Central memory CD8-positive, alpha-beta T cell (primary cell): Measurements from ENCODE around the gene ARHGAP15.

ENCODE experiments used
- ATAC-seq: fragments of 150-1000 bp; cut with Tn5 transposase; replicated peaks from 2 replicates; pipeline ENCODE4 v1.10.0; 2022; ENCODE audit warnings: mild to moderate bottlenecking, moderate FRiP score, moderate number of reproducible peaks; ENCODE audit not compliant: poor library complexity, severe bottlenecking; ENCODE audit errors: extremely low read depth
- DNase-seq, 2 donors: peaks; one replicate each; pipeline ENCODE4 v3.0.0; 2021; ENCODE audit warnings: low spot score in 2 of 2
- H3K27ac Mint-ChIP-seq: one replicate; pipeline ENCODE4 v1.8.0; 2022; ENCODE audit warnings: low read depth, mild to moderate bottlenecking, moderate library complexity, mixed read lengths
- H3K27me3 Mint-ChIP-seq: one replicate; pipeline ENCODE4 v1.8.0; 2022; ENCODE audit warnings: mixed read lengths
- H3K36me3 Mint-ChIP-seq: one replicate; pipeline ENCODE4 v1.8.0; 2022; ENCODE audit warnings: mild to moderate bottlenecking, moderate library complexity, mixed read lengths; ENCODE audit not compliant: insufficient read depth
- H3K4me1 Mint-ChIP-seq: one replicate; pipeline ENCODE4 v1.8.0; 2022; ENCODE audit warnings: mixed read lengths
- H3K4me3 Mint-ChIP-seq: one replicate; pipeline ENCODE4 v1.8.0; 2022; ENCODE audit warnings: mild to moderate bottlenecking, moderate library complexity, mixed read lengths
- H3K9me3 Mint-ChIP-seq: one replicate; pipeline ENCODE4 v1.8.0; 2022; ENCODE audit warnings: mixed read lengths

Gene ARHGAP15

DNA sequence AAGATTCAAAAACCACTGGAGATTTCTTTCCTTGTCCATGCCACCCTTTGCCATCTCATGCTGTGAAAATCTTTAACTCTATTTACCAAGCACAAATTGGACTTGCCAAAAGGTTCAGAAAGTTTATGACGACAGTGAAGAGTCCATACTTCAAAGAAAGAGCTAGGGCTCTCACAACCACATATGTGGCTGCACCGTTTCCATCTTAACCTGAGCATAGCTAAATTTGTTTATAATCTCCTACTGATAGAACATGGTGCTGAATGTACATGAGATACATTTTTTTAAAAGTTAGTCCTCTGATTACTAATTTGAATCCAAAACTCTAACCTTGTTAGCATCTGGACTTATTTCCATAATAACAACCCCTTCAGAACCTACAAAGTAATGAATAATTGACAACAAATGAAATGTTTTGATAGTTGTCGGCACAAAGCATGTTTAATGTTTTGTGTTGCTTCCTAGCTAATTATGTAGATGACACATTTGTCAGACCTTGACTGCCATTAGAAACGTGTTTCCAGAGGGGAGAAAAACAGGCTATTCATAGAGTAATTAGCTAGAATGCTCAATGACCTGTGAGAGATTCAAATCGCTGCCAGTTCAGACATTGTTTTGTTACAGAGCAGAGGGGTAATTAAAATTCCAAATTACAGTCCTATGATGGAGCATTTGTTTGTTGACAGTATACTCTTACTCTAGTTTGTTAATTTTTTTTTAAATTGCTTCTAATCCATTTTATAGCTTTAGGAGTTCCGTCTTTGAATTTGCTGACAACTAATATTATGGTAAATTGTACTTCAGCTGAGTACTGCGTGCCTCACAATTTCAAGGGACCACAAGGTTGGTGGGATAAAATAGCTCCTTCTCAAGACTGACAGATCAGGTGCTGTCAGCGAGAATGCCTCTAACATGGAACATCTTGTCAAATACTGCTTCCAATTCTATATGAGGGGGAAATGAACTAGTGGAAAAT is 31.8 kb downstream of the ARHGAP15 start:
- Mint-ChIP-seq H3K9me3 (no peaks in the 10 kb centered on the region), H3K27ac (peak overlapping the region; percentile 4), H3K27me3 (no peaks in the 10 kb centered on the region), H3K36me3 (peaks cover 14% of the 10 kb centered on the region), H3K4me3 (no peak overlapping the region), H3K4me1 (peaks cover 73% of the 10 kb centered on the region)
- no peak for ATAC-seq
- no peak for DNase-seq

DNA sequence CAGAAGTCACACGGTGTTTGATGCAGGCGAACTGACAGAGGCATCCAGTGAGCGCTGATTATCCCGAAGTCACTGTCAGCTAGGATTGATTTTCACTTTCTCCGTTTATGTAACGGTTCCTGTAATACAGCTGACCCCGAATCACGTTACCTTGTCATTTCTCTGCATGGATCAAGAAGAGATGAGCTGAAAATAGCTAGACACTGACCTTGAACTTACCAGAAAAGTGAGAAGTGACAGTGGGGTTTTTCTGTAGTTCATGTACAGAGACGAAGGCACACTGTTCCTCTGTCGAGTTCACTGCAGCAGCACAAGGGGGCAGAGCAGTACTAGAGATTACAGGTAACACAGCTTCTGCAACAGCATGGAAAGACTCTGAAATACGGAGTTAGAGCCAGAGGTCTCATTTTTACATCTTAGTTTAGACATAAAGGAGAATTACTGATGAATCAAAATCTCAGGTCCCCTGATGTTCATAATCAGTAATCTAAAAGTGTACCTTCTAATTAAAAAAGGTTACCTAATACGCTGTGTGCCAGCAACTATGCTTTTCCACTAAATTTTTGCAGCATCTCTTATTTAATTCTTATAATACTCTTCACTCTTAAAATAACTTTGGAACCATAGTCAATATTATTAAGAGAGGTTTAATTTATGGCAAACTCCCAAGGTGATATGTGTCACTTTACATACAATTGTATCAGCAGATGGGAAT is 33.1 kb downstream of the ARHGAP15 start:
- Mint-ChIP-seq H3K27me3 (no peaks in the 10 kb centered on the region), H3K4me3 (no peak overlapping the region), H3K9me3 (no peaks in the 10 kb centered on the region), H3K36me3 (peaks cover 15% of the 10 kb centered on the region), H3K4me1 (peaks cover 76% of the 10 kb centered on the region), H3K27ac (no peak overlapping the region)
- ATAC-seq: peak; percentile 96
- DNase-seq: peak in 1 of 2 donors; percentile 47

- no peaks in the 10 kb centered on the region for H3K27me3 Mint-ChIP-seq
- H3K9me3 Mint-ChIP-seq: no peaks in the 10 kb centered on the region
- no peak overlapping the region for H3K4me3 Mint-ChIP-seq
- DNase-seq (no peak), ATAC-seq (no peak)
- peaks cover 13% of the 10 kb centered on the region for H3K36me3 Mint-ChIP-seq
- H3K27ac Mint-ChIP-seq: no peak overlapping the region
- H3K4me1 Mint-ChIP-seq: peaks cover 75% of the 10 kb centered on the region
These were observed 33.8 kb downstream of the ARHGAP15 start for GRCh38 chr2:143162997-143163396.

- H3K27me3 Mint-ChIP-seq: no peaks in the 10 kb centered on the region
- H3K27ac Mint-ChIP-seq: no peak overlapping the region
- peaks cover 71% of the 10 kb centered on the region for H3K4me1 Mint-ChIP-seq
- peaks cover 13% of the 10 kb centered on the region for H3K36me3 Mint-ChIP-seq
- DNase-seq: no peak
- H3K9me3 Mint-ChIP-seq: no peaks in the 10 kb centered on the region
- no peak overlapping the region for H3K4me3 Mint-ChIP-seq
- ATAC-seq: no peak
These were observed 34.3 kb downstream of the ARHGAP15 start for GRCh38 chr2:143163499-143163898.

DNA sequence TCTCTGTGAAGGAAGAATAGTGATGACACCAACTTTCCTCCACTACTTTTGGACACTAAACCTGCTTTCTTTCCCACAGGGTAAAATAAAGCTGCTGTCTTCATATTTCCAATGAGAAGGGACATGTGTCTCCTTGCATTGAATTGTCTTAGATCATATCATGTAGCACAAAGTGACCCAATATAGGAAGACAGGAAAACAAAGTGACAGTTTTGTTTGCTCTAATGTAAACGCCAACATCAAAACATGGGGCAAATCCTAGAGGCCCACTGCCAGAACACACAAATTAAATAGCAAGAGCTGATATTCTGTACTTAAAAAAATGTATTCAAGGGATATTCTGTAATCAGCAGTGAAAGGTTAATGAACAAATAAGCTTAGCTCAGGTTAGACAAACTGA is 36.1 kb downstream of the ARHGAP15 start:
- H3K27me3 Mint-ChIP-seq: no peaks in the 10 kb centered on the region
- H3K9me3 Mint-ChIP-seq: no peaks in the 10 kb centered on the region
- no peak for DNase-seq
- ATAC-seq: no peak
- peaks cover 71% of the 10 kb centered on the region for H3K4me1 Mint-ChIP-seq
- H3K4me3 Mint-ChIP-seq: no peak overlapping the region
- H3K36me3 Mint-ChIP-seq: peaks cover 13% of the 10 kb centered on the region
- H3K27ac Mint-ChIP-seq: peak overlapping the region; percentile 84

GRCh38 chr2:143169105-143169504 is 39.9 kb downstream of the ARHGAP15 start:
- Mint-ChIP-seq H3K36me3 (peaks cover 16% of the 10 kb centered on the region), H3K4me3 (no peak overlapping the region), H3K27ac (no peak overlapping the region), H3K9me3 (no peaks in the 10 kb centered on the region), H3K27me3 (no peaks in the 10 kb centered on the region), H3K4me1 (peaks cover 67% of the 10 kb centered on the region)
- no peak for ATAC-seq
- DNase-seq: no peak

DNA sequence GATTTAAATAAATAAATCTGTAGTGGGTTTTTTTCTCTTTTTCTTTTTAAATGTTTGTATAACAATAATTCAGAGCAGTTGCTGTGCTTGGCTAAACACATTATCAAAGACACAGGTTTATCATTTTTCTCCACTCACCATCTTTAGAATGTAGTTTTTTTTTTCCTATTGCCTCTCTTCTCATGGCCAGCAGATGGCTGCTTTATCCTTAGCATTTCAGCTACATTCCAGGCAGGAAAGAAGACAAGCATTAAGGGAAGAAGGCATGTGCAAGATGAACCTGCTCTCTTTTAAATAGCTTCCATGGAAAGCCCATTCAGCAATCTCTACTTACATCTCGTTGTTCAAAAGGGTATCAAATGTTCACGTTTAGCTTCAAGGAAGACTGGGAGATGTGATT is 42.6 kb downstream of the ARHGAP15 start:
- H3K4me1 Mint-ChIP-seq: peaks cover 63% of the 10 kb centered on the region
- no peak for ATAC-seq
- H3K9me3 Mint-ChIP-seq: no peaks in the 10 kb centered on the region
- H3K27me3 Mint-ChIP-seq: no peaks in the 10 kb centered on the region
- peaks cover 18% of the 10 kb centered on the region for H3K36me3 Mint-ChIP-seq
- no peak overlapping the region for H3K4me3 Mint-ChIP-seq
- DNase-seq: no peak
- H3K27ac Mint-ChIP-seq: peak overlapping the region; percentile 75

DNA sequence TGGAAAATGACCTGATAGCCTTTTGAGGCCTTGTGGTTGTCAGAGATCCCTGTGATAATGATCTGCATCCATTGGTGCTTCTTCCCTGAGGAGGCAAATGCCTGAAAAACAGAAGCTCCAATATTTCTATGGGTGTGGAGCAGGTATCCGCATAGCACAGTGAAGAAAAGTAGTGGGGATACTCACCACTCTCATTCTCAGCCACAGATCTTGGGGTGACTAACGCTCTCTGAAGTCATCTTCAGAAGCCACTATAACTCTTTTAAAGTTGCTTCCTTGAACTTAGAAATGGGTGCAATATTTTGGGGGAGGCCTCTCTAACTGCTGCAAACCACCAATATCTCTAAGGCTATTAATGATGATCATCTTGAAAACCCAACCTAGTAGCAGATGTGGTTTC is 46.2 kb downstream of the ARHGAP15 start:
- Mint-ChIP-seq H3K9me3 (no peaks in the 10 kb centered on the region), H3K36me3 (peaks cover 16% of the 10 kb centered on the region), H3K4me3 (peak overlapping the region; percentile 20), H3K4me1 (peaks cover 53% of the 10 kb centered on the region), H3K27ac (peak overlapping the region; percentile 77), H3K27me3 (no peaks in the 10 kb centered on the region)
- ATAC-seq: peak; percentile 29
- DNase-seq: no peak

- H3K27ac Mint-ChIP-seq: peak overlapping the region; percentile 88
- peaks cover 16% of the 10 kb centered on the region for H3K36me3 Mint-ChIP-seq
- peak; percentile 58 for ATAC-seq
- H3K27me3 Mint-ChIP-seq: no peaks in the 10 kb centered on the region
- no peak for DNase-seq
- H3K9me3 Mint-ChIP-seq: no peaks in the 10 kb centered on the region
- H3K4me1 Mint-ChIP-seq: peaks cover 44% of the 10 kb centered on the region
- peak overlapping the region; percentile 73 for H3K4me3 Mint-ChIP-seq
These were observed 47.4 kb downstream of the ARHGAP15 start for GRCh38 chr2:143176606-143177005.

GRCh38 chr2:143177096-143177786 is 48.0 kb downstream of the ARHGAP15 start:
- H3K27me3 Mint-ChIP-seq: no peaks in the 10 kb centered on the region
- DNase-seq (no peak), ATAC-seq (peak; percentile 73)
- no peaks in the 10 kb centered on the region for H3K9me3 Mint-ChIP-seq
- H3K27ac Mint-ChIP-seq: peak overlapping the region; percentile 88
- peaks cover 13% of the 10 kb centered on the region for H3K36me3 Mint-ChIP-seq
- H3K4me1 Mint-ChIP-seq: peaks cover 44% of the 10 kb centered on the region
- peak overlapping the region; percentile 73 for H3K4me3 Mint-ChIP-seq

DNA sequence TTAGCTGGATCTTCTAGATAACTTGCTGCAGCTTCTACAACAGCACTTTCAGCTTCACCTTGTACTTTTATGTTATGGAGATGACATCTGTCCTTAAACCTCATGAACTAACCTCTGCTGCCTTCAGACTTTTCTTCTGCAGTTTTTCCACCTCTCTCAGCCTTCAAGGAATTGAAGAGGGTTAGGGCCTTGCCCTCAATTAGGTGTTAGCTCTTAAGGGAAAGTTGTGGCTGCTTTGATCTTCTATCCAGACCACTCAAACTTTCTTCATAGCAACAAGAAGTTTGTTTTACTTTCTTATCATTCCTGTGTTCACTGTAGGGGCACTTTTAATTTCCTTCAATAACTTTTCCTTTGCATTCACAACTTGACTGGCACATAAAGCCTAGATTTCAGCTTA is 52.3 kb downstream of the ARHGAP15 start:
- ATAC-seq: no peak
- Mint-ChIP-seq H3K36me3 (peaks cover 10% of the 10 kb centered on the region), H3K9me3 (no peaks in the 10 kb centered on the region), H3K27ac (peak overlapping the region; percentile 1), H3K4me3 (no peak overlapping the region), H3K27me3 (no peaks in the 10 kb centered on the region), H3K4me1 (peaks cover 62% of the 10 kb centered on the region)
- no peak for DNase-seq

GRCh38 chr2:143182649-143183048 is 53.4 kb downstream of the ARHGAP15 start:
- H3K36me3 Mint-ChIP-seq: peaks cover 8% of the 10 kb centered on the region
- DNase-seq (no peak), ATAC-seq (no peak)
- H3K9me3 Mint-ChIP-seq: no peaks in the 10 kb centered on the region
- H3K27ac Mint-ChIP-seq: peak overlapping the region; percentile 1
- H3K27me3 Mint-ChIP-seq: no peaks in the 10 kb centered on the region
- peaks cover 63% of the 10 kb centered on the region for H3K4me1 Mint-ChIP-seq
- no peak overlapping the region for H3K4me3 Mint-ChIP-seq
